ENCODE data around the gene PRRT1. TPM values are rescaled to one million over a fixed set of nuclear protein-coding genes. Genes with fewer than 3 reads are reported as not detected.

Gene PRRT1
- total RNA-seq, 1 experiment from 2014 or later = 1.9 TPM

- no peak overlapping the region for H3K14ac ChIP-seq (ENCODE audit: insufficient read depth, low read length)
- Mint-ChIP-seq H3K27ac (peak overlapping the region in 2 of 3 experiments; percentile 32 to 45; a peak in 4 of 7 replicates), H3K4me3 (peak overlapping the region in 1 of 2 experiments; percentile 7; a peak in 2 of 5 replicates), H3K9me3 (no peaks in the 10 kb centered on the region; a peak in 1 of 5 replicates), H3K4me1 (peaks cover 25 to 48% of the 10 kb centered on the region in 2 experiments), H3K27me3 (ENCODE audit: low read depth) (peaks cover 2% of the 10 kb centered on the region; the same call in 1 of the 2 replicates), H3K36me3 (ENCODE audit: insufficient read depth in 1 of 3, low read depth in 3 of 3) (peaks cover 0 to 8% (median 3%) of the 10 kb centered on the region in 3 experiments; a peak in 2 of 7 replicates)
- H4K8ac ChIP-seq (replicated peaks; ENCODE audit: insufficient read length, low read depth, low read length) = no peak overlapping the region
- no peaks in the 10 kb centered on the region for H4K20me1 ChIP-seq (ENCODE audit: control insufficient read depth, insufficient read depth, insufficient read length)
- no CpG with 5 or more reads among the region's 4 CpGs for WGBS (ENCODE audit: extremely low coverage, insufficient read length, low lambda C conversion rate)
- no peak overlapping the region for H3K27ac ChIP-seq (ENCODE audit: insufficient read length, low read depth, low read length)
- H3K9ac ChIP-seq (ENCODE audit: extremely low read depth, insufficient read length, low read length) = no peak overlapping the region
- no peak overlapping the region for H2AK5ac ChIP-seq (ENCODE audit: insufficient read length, low read length)
- no peak for DNase-seq
- no peaks in the 10 kb centered on the region for H3K9me3 ChIP-seq (ENCODE audit: control insufficient read depth, low read depth, low read length)
- H4K5ac ChIP-seq (ENCODE audit: insufficient read length, low read depth, low read length) = no peak overlapping the region
- no peak overlapping the region for H3K4ac ChIP-seq (ENCODE audit: low read depth, low read length)
- H3K23ac ChIP-seq (ENCODE audit: insufficient read length, low read depth, low read length) = no peak overlapping the region
- no peak overlapping the region for H3T11ph ChIP-seq (ENCODE audit: low read length)
- H2BK5ac ChIP-seq (ENCODE audit: insufficient read length, low read length) = no peak overlapping the region
- no peaks in the 10 kb centered on the region for H3K79me1 ChIP-seq (ENCODE audit: insufficient read depth, low read depth, low read length, poor library complexity, severe bottlenecking)
- no peak overlapping the region for H3K56ac ChIP-seq (ENCODE audit: insufficient read length, low read depth, low read length)
- H2BK20ac ChIP-seq (ENCODE audit: low read depth, low read length, poor library complexity, severe bottlenecking) = no peak overlapping the region
- no peak overlapping the region for H2BK12ac ChIP-seq (ENCODE audit: insufficient read length, low read depth, low read length)
- no peak overlapping the region for H4K91ac ChIP-seq (ENCODE audit: insufficient read length, low read depth, low read length)
- no peaks in the 10 kb centered on the region; the same call in 1 of the 2 replicates for H3K27me3 ChIP-seq (ENCODE audit: insufficient read depth, low read length)
- H3K18ac ChIP-seq (ENCODE audit: insufficient read length, low read depth, low read length) = no peak overlapping the region
- TF ChIP-seq CTCF (conservative IDR thresholded peaks at IDR 0.05) = no peak
- H2AFZ ChIP-seq (ENCODE audit: low read length) = no peak overlapping the region
- H3K23me2 ChIP-seq (ENCODE audit: insufficient read length, low read depth, low read length, poor library complexity, severe bottlenecking) = peaks cover 17% of the 10 kb centered on the region
- no peak overlapping the region for H3K4me2 ChIP-seq (ENCODE audit: insufficient read depth, insufficient read length, low read length)
- peaks cover 9% of the 10 kb centered on the region for H3K4me1 ChIP-seq (ENCODE audit: insufficient read depth, low read length)
- no peaks in the 10 kb centered on the region for H3K79me2 ChIP-seq (ENCODE audit: insufficient read depth, low read length)
- H2BK15ac ChIP-seq (ENCODE audit: low read depth, low read length) = no peak overlapping the region
- H2BK120ac ChIP-seq (ENCODE audit: low read depth, low read length, poor library complexity, severe bottlenecking) = no peak overlapping the region
Measured at GRCh38 chr6:32146687-32147086, 5.1 kb downstream of the PRRT1 start.

All from H9 (cell line).